HL-60/S4 treated with retinoic acid at 250 ng/mL for 4 days and 3 days (cell line): Measurements from ENCODE around the gene TBC1D20.
"Not testable (repeated sequence)": the region's sequence is repeated elsewhere in the genome, so short reads cannot be mapped to it uniquely, and the experiment has no call there.

Source experiments
- in situ Hi-C: fragments of 300-500 bp; cut with MboI; formaldehyde crosslinking; loops from 2 replicates; pipeline ENCODE4 v1.7.0; 2022; ENCODE audit warnings: low sequenced_read_pairs

Gene TBC1D20

GRCh38 chr20:462199-462991, at the start of gene TBC1D20:
Gene TBC1D20, minus strand, starts transcription at chr20:462533. Its CDS starts 128 bp downstream, at chr20:462405.
- in situ Hi-C loops: no loop called here

- in situ Hi-C loops: not testable (repeated sequence)
These were observed 48.2 kb upstream of the TBC1D20 start for GRCh38 chr20:510328-511057.

GRCh38 chr20:508364-508787, 46.0 kb upstream of the TBC1D20 start:
- in situ Hi-C loops: not testable (repeated sequence)

GRCh38 chr20:507761-508332, 45.5 kb upstream of the TBC1D20 start:
- in situ Hi-C loops: no loop called here

- in situ Hi-C loops: no loop called here
These were observed 44.8 kb upstream of the TBC1D20 start for GRCh38 chr20:507006-507758.

- in situ Hi-C loops: no loop called here
These were observed 42.3 kb upstream of the TBC1D20 start for GRCh38 chr20:504632-505075.

GRCh38 chr20:503048-503737, 40.9 kb upstream of the TBC1D20 start:
- in situ Hi-C loops: no loop called here

GRCh38 chr20:497979-498378, 35.6 kb upstream of the TBC1D20 start:
- in situ Hi-C loops: no loop called here

- in situ Hi-C loops: no loop called here
These were observed 33.9 kb upstream of the TBC1D20 start for GRCh38 chr20:496126-496696.

GRCh38 chr20:492159-492558, 29.8 kb upstream of the TBC1D20 start:
- in situ Hi-C loops: no loop called here

- in situ Hi-C loops: no loop called here
These were observed 25.3 kb upstream of the TBC1D20 start for GRCh38 chr20:487655-488054.

- in situ Hi-C loops: no loop called here
These were observed 21.7 kb upstream of the TBC1D20 start for GRCh38 chr20:483815-484644.

- in situ Hi-C loops: no loop called here
These were observed 18.8 kb upstream of the TBC1D20 start for GRCh38 chr20:481167-481566.

GRCh38 chr20:480044-480443, 17.7 kb upstream of the TBC1D20 start:
- in situ Hi-C loops: no loop called here

- in situ Hi-C loops: no loop called here
These were observed 17.2 kb upstream of the TBC1D20 start for GRCh38 chr20:479487-479886.

- in situ Hi-C loops: no loop called here
These were observed 16.7 kb upstream of the TBC1D20 start for GRCh38 chr20:478949-479429.

GRCh38 chr20:478010-478948, 15.9 kb upstream of the TBC1D20 start:
- in situ Hi-C loops: no loop called here
